ENCODE measurements around the gene ASPM.

DNA sequence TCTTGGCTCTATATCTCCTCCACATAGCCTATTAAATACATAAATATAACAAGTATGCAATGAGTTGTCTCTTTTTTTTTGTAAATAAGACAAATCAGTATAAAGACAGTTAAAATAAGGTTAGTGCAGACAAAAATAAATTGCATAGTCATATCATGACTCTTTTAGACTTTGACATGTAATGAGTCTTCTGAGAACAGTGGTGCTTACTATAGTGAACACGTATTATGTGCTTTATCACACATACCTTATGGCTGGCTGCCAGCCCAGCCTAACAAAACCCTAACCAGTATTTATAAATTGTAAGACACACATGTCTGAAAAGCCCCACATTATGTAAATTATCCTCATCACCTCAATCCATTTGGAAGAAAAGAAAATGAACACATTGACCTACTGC lies 50.3 kb downstream of the ASPM start:
- TF ChIP-seq CTCF (IDR thresholded peaks at IDR 0.05): no peak
- no peak for TF ChIP-seq POLR2AphosphoS5 (IDR thresholded peaks at IDR 0.05)
- TF ChIP-seq POLR2A (IDR thresholded peaks at IDR 0.05): no peak

Measured in prostate gland (tissue), 2 donors.